Measurements from ENCODE around the gene CXCR4.

DNA sequence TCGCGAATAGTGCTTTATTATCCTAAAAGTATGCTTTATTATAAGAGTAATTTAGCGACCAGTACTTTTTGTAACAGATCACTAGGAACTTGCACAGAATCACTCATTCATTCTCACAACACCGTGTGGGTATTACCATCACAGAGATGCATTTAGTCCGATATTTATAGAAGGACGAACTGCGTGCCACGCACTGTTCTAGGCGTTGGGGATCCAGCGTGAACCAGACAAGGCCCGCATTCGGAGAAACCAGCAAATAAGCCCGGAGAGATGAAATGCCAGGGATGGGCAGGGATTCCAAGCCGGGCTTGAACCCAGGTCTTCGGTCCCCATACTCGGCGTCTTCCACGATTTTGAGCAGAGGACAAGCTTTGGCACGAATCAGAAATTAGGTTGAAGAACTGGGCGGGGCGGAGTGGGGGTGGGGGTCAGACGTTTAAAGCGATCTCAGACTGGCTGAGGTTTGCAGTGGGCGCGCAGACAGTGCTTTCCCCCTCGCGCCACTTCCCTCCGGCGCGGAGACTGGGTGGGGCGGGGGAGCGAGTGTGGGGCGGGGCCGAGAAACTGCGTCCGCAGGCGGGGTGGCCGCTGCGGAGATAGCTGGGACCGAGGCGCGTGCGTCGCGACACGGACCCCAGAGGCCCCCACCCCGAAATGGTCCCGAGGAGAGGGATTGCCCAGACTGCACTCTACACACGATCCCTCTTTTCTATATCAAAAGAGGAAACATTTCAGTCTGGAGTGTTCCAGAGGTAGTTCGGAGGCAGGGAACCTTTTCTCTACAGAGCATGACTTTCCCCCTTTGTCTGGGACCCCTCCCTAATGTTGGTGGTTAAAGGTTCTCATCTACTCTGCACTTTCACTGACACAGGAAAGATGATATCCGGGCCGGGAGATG, 1.1 kb upstream of the CXCR4 start:
- TF ChIP-seq POLR2A (IDR thresholded peaks at IDR 0.05) = no peak
- TF ChIP-seq, protein P1, sequence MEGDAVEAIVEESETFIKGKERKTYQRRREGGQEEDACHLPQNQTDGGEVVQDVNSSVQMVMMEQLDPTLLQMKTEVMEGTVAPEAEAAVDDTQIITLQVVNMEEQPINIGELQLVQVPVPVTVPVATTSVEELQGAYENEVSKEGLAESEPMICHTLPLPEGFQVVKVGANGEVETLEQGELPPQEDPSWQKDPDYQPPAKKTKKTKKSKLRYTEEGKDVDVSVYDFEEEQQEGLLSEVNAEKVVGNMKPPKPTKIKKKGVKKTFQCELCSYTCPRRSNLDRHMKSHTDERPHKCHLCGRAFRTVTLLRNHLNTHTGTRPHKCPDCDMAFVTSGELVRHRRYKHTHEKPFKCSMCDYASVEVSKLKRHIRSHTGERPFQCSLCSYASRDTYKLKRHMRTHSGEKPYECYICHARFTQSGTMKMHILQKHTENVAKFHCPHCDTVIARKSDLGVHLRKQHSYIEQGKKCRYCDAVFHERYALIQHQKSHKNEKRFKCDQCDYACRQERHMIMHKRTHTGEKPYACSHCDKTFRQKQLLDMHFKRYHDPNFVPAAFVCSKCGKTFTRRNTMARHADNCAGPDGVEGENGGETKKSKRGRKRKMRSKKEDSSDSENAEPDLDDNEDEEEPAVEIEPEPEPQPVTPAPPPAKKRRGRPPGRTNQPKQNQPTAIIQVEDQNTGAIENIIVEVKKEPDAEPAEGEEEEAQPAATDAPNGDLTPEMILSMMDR (IDR thresholded peaks at IDR 0.05) = no peak
